ENCODE measurements around the gene AGFG1.
"Not testable (repeated sequence)": the region's sequence is repeated elsewhere in the genome, so short reads cannot be mapped to it uniquely, and the experiment has no call there.

AGFG1 gene

GRCh38 chr2:227595797-227596196 lies 123.8 kb downstream of the AGFG1 start:
- H3K4me3 ChIP-seq (ENCODE audit: low read depth, low read length) = no peak overlapping the region
- DNase-seq (ENCODE audit: low read depth) = no peak
- TF ChIP-seq, protein P1, sequence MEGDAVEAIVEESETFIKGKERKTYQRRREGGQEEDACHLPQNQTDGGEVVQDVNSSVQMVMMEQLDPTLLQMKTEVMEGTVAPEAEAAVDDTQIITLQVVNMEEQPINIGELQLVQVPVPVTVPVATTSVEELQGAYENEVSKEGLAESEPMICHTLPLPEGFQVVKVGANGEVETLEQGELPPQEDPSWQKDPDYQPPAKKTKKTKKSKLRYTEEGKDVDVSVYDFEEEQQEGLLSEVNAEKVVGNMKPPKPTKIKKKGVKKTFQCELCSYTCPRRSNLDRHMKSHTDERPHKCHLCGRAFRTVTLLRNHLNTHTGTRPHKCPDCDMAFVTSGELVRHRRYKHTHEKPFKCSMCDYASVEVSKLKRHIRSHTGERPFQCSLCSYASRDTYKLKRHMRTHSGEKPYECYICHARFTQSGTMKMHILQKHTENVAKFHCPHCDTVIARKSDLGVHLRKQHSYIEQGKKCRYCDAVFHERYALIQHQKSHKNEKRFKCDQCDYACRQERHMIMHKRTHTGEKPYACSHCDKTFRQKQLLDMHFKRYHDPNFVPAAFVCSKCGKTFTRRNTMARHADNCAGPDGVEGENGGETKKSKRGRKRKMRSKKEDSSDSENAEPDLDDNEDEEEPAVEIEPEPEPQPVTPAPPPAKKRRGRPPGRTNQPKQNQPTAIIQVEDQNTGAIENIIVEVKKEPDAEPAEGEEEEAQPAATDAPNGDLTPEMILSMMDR (IDR thresholded peaks at IDR 0.05; ENCODE audit: control insufficient read depth, extremely low read depth, insufficient read depth) = no peak

DNA sequence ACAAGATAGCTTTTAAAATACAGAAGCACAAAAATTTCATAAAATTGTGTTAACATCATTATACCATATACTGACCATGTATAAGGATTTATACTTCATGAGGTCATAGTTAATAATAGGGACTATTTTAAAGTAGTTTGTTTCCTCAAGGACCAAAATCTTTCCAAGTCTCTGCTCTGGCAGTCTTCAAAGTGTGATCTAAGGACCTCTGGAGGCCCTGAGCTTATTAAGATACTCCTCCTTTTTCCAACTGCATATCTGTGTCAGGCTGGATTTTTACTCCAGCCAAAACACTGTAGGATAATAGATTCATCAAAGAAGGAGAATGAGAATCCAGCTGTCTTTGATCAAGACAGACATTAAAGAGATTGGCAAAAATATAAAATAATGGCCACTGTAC lies 125.1 kb downstream of the AGFG1 start:
- TF ChIP-seq, protein P1 (IDR thresholded peaks at IDR 0.05; ENCODE audit: control insufficient read depth, extremely low read depth, insufficient read depth) = no peak
- DNase-seq (ENCODE audit: low read depth) = no peak
- H3K4me3 ChIP-seq (ENCODE audit: low read depth, low read length) = no peak overlapping the region

DNA sequence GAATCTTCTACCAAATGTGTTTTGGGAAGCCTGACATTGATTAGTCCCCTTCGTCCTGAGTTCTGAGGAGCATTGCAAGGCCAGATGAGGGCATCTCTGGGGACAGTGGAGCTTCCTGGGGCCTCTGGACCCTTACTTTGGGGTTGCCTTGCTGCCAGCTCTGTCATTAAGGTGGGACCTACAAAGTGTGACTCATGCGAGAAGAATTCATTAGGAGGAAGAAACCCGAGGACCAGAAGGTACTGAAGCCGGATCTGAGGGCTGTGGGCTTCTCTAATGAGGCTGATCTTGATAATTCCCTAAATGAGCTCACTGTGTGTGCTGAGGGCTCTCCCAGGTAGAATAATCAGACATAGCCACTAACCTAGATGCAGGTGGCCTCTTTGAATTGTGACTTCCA lies 126.0 kb downstream of the AGFG1 start:
- TF ChIP-seq, protein P1 (IDR thresholded peaks at IDR 0.05; ENCODE audit: control insufficient read depth, extremely low read depth, insufficient read depth) = no peak
- DNase-seq (ENCODE audit: low read depth) = no peak
- H3K4me3 ChIP-seq (ENCODE audit: low read depth, low read length) = no peak overlapping the region

- H3K4me3 ChIP-seq (ENCODE audit: low read depth, low read length) = not testable (repeated sequence)
These were observed 127.0 kb downstream of the AGFG1 start, which contains the start of gene SCYGR2 for GRCh38 chr2:227598835-227599503. Gene SCYGR2 (plus strand): TSS chr2:227598893. CDS start chr2:227598893, 0 bp downstream.

GRCh38 chr2:227602358-227602757 lies 130.4 kb downstream of the AGFG1 start:
- TF ChIP-seq, protein P1 (IDR thresholded peaks at IDR 0.05; ENCODE audit: control insufficient read depth, extremely low read depth, insufficient read depth) = no peak
- DNase-seq (ENCODE audit: low read depth) = no peak
- H3K4me3 ChIP-seq (ENCODE audit: low read depth, low read length) = no peak overlapping the region

More at GRCh38 chr2:227598835-227599503, 127.0 kb downstream of the AGFG1 start, which contains the start of gene SCYGR2:
- not testable (repeated sequence) for DNase-seq (ENCODE audit: low read depth)

GRCh38 chr2:227606476-227606875 lies 134.5 kb downstream of the AGFG1 start:
- TF ChIP-seq, protein P1 (IDR thresholded peaks at IDR 0.05; ENCODE audit: control insufficient read depth, extremely low read depth, insufficient read depth) = no peak
- DNase-seq (ENCODE audit: low read depth) = no peak
- H3K4me3 ChIP-seq (ENCODE audit: low read depth, low read length) = no peak overlapping the region

DNA sequence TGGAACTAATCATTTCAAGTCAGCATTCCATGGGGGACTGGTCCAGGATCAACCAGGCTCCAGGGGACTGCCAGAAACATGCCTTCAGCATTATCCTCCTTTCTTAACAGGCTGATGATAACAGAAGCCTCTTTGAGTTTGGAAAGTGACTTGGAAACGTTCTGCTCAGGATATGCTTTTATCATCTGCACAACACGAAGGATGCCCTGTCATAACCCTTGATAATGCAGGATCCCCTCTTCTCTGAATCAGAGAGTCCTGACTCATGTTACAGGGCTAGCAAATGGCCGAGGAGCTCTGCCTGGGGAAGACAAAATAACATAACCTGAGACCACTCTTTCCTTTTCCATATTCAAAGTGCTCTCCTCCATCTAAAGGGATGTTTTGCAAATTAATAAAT lies 136.0 kb downstream of the AGFG1 start:
- DNase-seq (ENCODE audit: low read depth) = no peak
- TF ChIP-seq, protein P1 (IDR thresholded peaks at IDR 0.05; ENCODE audit: control insufficient read depth, extremely low read depth, insufficient read depth) = no peak

More for the DNA sequence above, 136.0 kb downstream of the AGFG1 start:
- H3K4me3 ChIP-seq (ENCODE audit: low read depth, low read length) = no peak overlapping the region
